ENCODE results near the gene DMAC1.

Gene DMAC1

GRCh38 chr9:7762600-7762999, 37.0 kb downstream of the DMAC1 start:
- Mint-ChIP-seq H3K4me1 (no peaks in the 10 kb centered on the region), H3K36me3 (no peaks in the 10 kb centered on the region), H3K27ac (no peak overlapping the region), H3K27me3 (no peaks in the 10 kb centered on the region), H3K4me3 (no peak overlapping the region), H3K9me3 (peaks cover 4% of the 10 kb centered on the region)
- CTCF ChIA-PET: no interaction called here
- no peak for DNase-seq

GRCh38 chr9:7760014-7760415, 39.6 kb downstream of the DMAC1 start:
- Mint-ChIP-seq H3K27me3 (no peaks in the 10 kb centered on the region), H3K4me1 (peaks cover 20% of the 10 kb centered on the region), H3K9me3 (peaks cover 8% of the 10 kb centered on the region), H3K27ac (no peak overlapping the region), H3K36me3 (peaks cover 11% of the 10 kb centered on the region), H3K4me3 (no peak overlapping the region)
- CTCF ChIA-PET: no interaction called here
- DNase-seq: no peak

GRCh38 chr9:7756088-7756487, 43.5 kb downstream of the DMAC1 start:
- CTCF ChIA-PET: no interaction called here
- peaks cover 25% of the 10 kb centered on the region for H3K4me1 Mint-ChIP-seq
- peaks cover 9% of the 10 kb centered on the region for H3K9me3 Mint-ChIP-seq
- peak overlapping the region; percentile 79 for H3K27ac Mint-ChIP-seq
- peaks cover 11% of the 10 kb centered on the region for H3K36me3 Mint-ChIP-seq
- peak; percentile 25 for DNase-seq
- H3K4me3 Mint-ChIP-seq: no peak overlapping the region
- H3K27me3 Mint-ChIP-seq: no peaks in the 10 kb centered on the region

GRCh38 chr9:7752481-7752880, 47.1 kb downstream of the DMAC1 start:
- Mint-ChIP-seq H3K27ac (no peak overlapping the region), H3K36me3 (peaks cover 10% of the 10 kb centered on the region), H3K27me3 (peaks cover 5% of the 10 kb centered on the region), H3K4me1 (peaks cover 25% of the 10 kb centered on the region), H3K9me3 (peaks cover 9% of the 10 kb centered on the region), H3K4me3 (no peak overlapping the region)
- CTCF ChIA-PET: no interaction called here
- DNase-seq: no peak
